ENCODE results near the gene CACHD1.

DNA sequence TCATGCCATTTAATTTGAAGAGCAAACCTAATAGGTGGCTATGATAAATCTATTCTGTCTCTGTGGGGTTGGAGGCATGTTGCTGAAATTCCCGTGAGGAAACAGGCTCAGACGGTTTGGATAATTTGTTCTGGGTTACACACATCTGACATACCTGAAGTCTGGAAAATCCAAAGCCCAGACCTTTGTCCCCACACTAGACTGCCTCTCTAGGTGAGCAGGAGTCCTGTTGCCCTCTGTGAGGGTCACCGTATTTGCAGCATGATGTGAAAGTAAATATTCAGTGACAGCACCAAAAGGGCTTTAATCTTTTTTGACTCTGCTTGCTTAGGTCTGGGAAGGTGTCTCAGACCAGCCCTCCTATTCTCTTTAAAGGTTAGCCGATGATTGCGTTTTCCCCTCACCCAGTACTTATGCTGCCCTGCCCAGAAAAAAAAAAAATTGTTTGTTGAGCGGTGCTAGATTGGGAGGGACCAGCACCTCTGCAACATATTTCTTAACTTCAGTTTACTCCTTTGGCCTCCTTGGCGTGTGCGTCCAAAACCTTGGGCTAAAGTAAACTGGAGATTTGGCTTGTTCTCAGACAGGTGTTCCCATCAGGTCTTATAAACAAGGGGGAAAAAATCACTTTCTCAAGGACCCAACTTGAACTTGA is 67.0 kb downstream of the CACHD1 start:
- no peak for TF ChIP-seq POLR2AphosphoS5 (IDR thresholded peaks at IDR 0.05)
- TF ChIP-seq, protein P1, sequence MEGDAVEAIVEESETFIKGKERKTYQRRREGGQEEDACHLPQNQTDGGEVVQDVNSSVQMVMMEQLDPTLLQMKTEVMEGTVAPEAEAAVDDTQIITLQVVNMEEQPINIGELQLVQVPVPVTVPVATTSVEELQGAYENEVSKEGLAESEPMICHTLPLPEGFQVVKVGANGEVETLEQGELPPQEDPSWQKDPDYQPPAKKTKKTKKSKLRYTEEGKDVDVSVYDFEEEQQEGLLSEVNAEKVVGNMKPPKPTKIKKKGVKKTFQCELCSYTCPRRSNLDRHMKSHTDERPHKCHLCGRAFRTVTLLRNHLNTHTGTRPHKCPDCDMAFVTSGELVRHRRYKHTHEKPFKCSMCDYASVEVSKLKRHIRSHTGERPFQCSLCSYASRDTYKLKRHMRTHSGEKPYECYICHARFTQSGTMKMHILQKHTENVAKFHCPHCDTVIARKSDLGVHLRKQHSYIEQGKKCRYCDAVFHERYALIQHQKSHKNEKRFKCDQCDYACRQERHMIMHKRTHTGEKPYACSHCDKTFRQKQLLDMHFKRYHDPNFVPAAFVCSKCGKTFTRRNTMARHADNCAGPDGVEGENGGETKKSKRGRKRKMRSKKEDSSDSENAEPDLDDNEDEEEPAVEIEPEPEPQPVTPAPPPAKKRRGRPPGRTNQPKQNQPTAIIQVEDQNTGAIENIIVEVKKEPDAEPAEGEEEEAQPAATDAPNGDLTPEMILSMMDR (IDR thresholded peaks at IDR 0.05) = no peak
- no peak for TF ChIP-seq POLR2A (IDR thresholded peaks at IDR 0.05)
- no peak for TF ChIP-seq EP300 (IDR thresholded peaks at IDR 0.05)
